ENCODE data around the gene C1D.

DNA sequence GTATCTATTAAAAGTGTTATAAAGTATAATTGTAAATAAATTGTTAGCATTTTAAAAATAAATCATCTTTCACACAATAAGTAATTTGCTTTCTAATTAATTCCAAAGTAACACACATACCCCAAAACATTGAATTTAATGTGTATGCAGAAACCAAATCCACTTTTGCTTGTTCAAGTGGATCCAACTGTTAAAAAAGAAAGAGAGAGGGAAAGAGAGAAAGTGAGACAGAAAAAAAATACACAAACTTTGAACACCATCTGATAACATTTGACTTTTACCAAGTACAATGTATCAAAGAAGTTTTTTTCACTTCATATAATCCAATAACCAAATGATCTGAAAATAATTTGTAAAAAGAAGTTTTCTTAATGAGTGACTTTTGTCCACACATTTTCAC is 16.6 kb downstream of the C1D start:
- TF ChIP-seq, protein P1, sequence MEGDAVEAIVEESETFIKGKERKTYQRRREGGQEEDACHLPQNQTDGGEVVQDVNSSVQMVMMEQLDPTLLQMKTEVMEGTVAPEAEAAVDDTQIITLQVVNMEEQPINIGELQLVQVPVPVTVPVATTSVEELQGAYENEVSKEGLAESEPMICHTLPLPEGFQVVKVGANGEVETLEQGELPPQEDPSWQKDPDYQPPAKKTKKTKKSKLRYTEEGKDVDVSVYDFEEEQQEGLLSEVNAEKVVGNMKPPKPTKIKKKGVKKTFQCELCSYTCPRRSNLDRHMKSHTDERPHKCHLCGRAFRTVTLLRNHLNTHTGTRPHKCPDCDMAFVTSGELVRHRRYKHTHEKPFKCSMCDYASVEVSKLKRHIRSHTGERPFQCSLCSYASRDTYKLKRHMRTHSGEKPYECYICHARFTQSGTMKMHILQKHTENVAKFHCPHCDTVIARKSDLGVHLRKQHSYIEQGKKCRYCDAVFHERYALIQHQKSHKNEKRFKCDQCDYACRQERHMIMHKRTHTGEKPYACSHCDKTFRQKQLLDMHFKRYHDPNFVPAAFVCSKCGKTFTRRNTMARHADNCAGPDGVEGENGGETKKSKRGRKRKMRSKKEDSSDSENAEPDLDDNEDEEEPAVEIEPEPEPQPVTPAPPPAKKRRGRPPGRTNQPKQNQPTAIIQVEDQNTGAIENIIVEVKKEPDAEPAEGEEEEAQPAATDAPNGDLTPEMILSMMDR (IDR thresholded peaks at IDR 0.05) = no peak
- TF ChIP-seq POLR2A (IDR thresholded peaks at IDR 0.05) = no peak
